ENCODE measurements around the gene LMAN1L.

- TF ChIP-seq CTCF (IDR thresholded peaks at IDR 0.05; ENCODE audit: low read depth, low read length, poor library complexity, severe bottlenecking) (no peak), EZH2phosphoT487 (IDR thresholded peaks at IDR 0.05; ENCODE audit: borderline replicate concordance, low read length) (no peak)
Observed at GRCh38 chr15:74788683-74789151, 23.9 kb upstream of the LMAN1L start.

All from DOHH2 (cell line).